Keratinocyte (primary cell): ENCODE measurements around the gene SH3GLB1. TPM values are rescaled to one million over a fixed set of nuclear protein-coding genes. Genes with fewer than 3 reads are reported as not detected.

ENCODE experiments used
- DNase-seq: peaks from one replicate; pipeline ENCODE4 v3.0.0-alpha.2; 2011; ENCODE audit warnings: low read depth, missing footprints, low spot score
- FAIRE-seq: peaks from 2 replicates; lab custom pipeline; 2011; peaks lifted over from hg19 to GRCh38; lab: Jason Lieb, UNC
- H2AFZ ChIP-seq: 2 replicates; pipeline ENCODE4 v1.6.0; 2012; ENCODE audit warnings: low read length, control low read depth, inconsistent platforms; ENCODE audit not compliant: control insufficient read depth
- H3K27ac ChIP-seq: 2 replicates; pipeline ENCODE4 v1.5.1; 2011; ENCODE audit warnings: low read length; ENCODE audit not compliant: control insufficient read depth, insufficient read depth
- H3K27me3 ChIP-seq: 3 replicates; pipeline ENCODE4 v1.6.0; 2011; ENCODE audit warnings: low read length; ENCODE audit not compliant: control insufficient read depth, insufficient read depth; ENCODE audit errors: extremely low read depth
- H3K36me3 ChIP-seq, 2 experiments: 2 replicates in 1 of 2; 3 replicates in 1 of 2; pipeline ENCODE4 v1.5.1; 2011; ENCODE audit warnings: low read length in 2 of 2, mild to moderate bottlenecking in 1 of 2; ENCODE audit not compliant: control insufficient read depth in 2 of 2, insufficient read depth in 2 of 2; ENCODE audit errors: extremely low read depth in 1 of 2
- H3K4me1 ChIP-seq: 3 replicates; pipeline ENCODE4 v1.5.1; 2011; ENCODE audit warnings: low read length; ENCODE audit not compliant: control insufficient read depth, insufficient read depth; ENCODE audit errors: extremely low read depth
- H3K4me2 ChIP-seq: 3 replicates; pipeline ENCODE4 v1.6.0; 2011; ENCODE audit warnings: low read depth, low read length; ENCODE audit not compliant: control insufficient read depth, insufficient read depth; ENCODE audit errors: extremely low read depth
- H3K4me3 ChIP-seq, 3 experiments: fragments of 200-600 bp in 1 of 3; sonication (generic) in 1 of 3; 2 replicates in 2 of 3; 3 replicates in 1 of 3; pipeline ENCODE4 v1.5.1; 2011 to 2016; ENCODE audit warnings: low read length in 3 of 3, mild to moderate bottlenecking in 3 of 3, control low read depth in 2 of 3, inconsistent platforms in 1 of 3, low read depth in 1 of 3, mixed read lengths in 1 of 3, mixed run types in 1 of 3, moderate library complexity in 1 of 3; ENCODE audit not compliant: control insufficient read depth in 2 of 3, insufficient read depth in 2 of 3; ENCODE audit errors: extremely low read depth in 1 of 3
- H3K79me2 ChIP-seq: 2 replicates; pipeline ENCODE4 v1.6.0; 2012; ENCODE audit warnings: low read length; ENCODE audit not compliant: control insufficient read depth, insufficient read depth
- H3K9ac ChIP-seq: 3 replicates; pipeline ENCODE4 v1.6.0; 2011; ENCODE audit warnings: low read length; ENCODE audit not compliant: control insufficient read depth, insufficient read depth; ENCODE audit errors: extremely low read depth
- H3K9me1 ChIP-seq: 3 replicates; pipeline ENCODE4 v1.6.0; 2011; ENCODE audit warnings: low read length; ENCODE audit not compliant: control insufficient read depth, insufficient read depth; ENCODE audit errors: extremely low read depth
- H3K9me3 ChIP-seq: 2 replicates; pipeline ENCODE4 v1.5.1; 2012; ENCODE audit warnings: low read depth, low read length; ENCODE audit not compliant: control insufficient read depth
- H4K20me1 ChIP-seq: 3 replicates; pipeline ENCODE4 v1.6.0; 2011; ENCODE audit warnings: low read length; ENCODE audit not compliant: control insufficient read depth, insufficient read depth; ENCODE audit errors: extremely low read depth
- CTCF ChIP-seq, 3 experiments: IDR thresholded peaks in 1 of 3; conservative IDR thresholded peaks in 1 of 3; optimal IDR thresholded peaks in 1 of 3; 2 replicates in 2 of 3; 3 replicates in 1 of 3; pipeline versions ENCODE3 to v1.5.1; 2011; ENCODE audit warnings: low read length in 3 of 3, mild to moderate bottlenecking in 3 of 3, moderate library complexity in 2 of 3, control low read depth in 1 of 3, inconsistent platforms in 1 of 3; ENCODE audit not compliant: insufficient read depth in 2 of 3; ENCODE audit errors: extremely low read depth in 1 of 3
- EZH2 ChIP-seq: IDR thresholded peaks from one replicate; pipeline ENCODE4 v1.6.1; 2012; ENCODE audit warnings: inconsistent platforms, mild to moderate bottlenecking, low read length, moderate library complexity
- dilution Hi-C: fragments of 300-500 bp; cut with MboI; formaldehyde crosslinking; loops from one replicate; pipeline ENCODE4 v1.7.0; 2020; ENCODE audit warnings: low sequenced_read_pairs; ENCODE audit not compliant: extremely low pct_ligation_motif_present
- polyA plus RNA-seq, 5 experiments: library from polyadenylated mRNA; depleted of rRNA in 3 of 5; stranded (reverse) in 3 of 5; stranded (forward) in 1 of 5; unstranded in 1 of 5; fragments of >200 nt; gene quantifications; 1 replicate in 1 of 5; 2 replicates in 3 of 5; 3 replicates in 1 of 5; pipeline versions ENCODE4 v1.2.1 to v1.2.3, GENCODE V29; 2011 to 2012; ENCODE audit warnings: missing spikeins in 2 of 5, low read depth in 1 of 5, low replicate concordance in 1 of 5

SH3GLB1 gene
- polyA plus RNA-seq, 1 donor (not counting 4 experiments of a cell fraction or from before 2014, with no cell fraction given), result 77.1 TPM

- Histone ChIP-seq H3K4me2 (no peak overlapping the region), H3K9me1 (no peaks in the 10 kb centered on the region), H3K79me2 (no peaks in the 10 kb centered on the region), H3K4me3 (no peak overlapping the region), H3K36me3 (no peaks in the 10 kb centered on the region), H3K27me3 (no peaks in the 10 kb centered on the region), H4K20me1 (no peaks in the 10 kb centered on the region), H3K9me3 (no peaks in the 10 kb centered on the region), H3K27ac (no peak overlapping the region), H3K9ac (no peak overlapping the region), H3K4me1 (no peaks in the 10 kb centered on the region), H2AFZ (no peak overlapping the region)
- TF ChIP-seq EZH2, result no peak
- TF ChIP-seq CTCF (optimal IDR thresholded peaks at IDR 0.05 in 1 of 3, IDR thresholded peaks at IDR 0.05 in 1 of 3, conservative IDR thresholded peaks at IDR 0.05 in 1 of 3; ENCODE audit: extremely low read depth in 1 of 3, insufficient read depth in 2 of 3, low read length in 3 of 3), result no peak
- dilution Hi-C loops, result no loop called here
- FAIRE-seq (no peak), DNase-seq (no peak)
Measured at GRCh38 chr1:86764523-86764922, 60.1 kb downstream of the SH3GLB1 start.

GRCh38 chr1:86765073-86765472 lies 60.7 kb downstream of the SH3GLB1 start:
- Histone ChIP-seq H3K9me1 (no peaks in the 10 kb centered on the region), H4K20me1 (no peaks in the 10 kb centered on the region), H3K4me3 (no peak overlapping the region), H3K4me1 (no peaks in the 10 kb centered on the region), H3K4me2 (no peak overlapping the region), H3K27ac (no peak overlapping the region), H3K36me3 (no peaks in the 10 kb centered on the region), H3K9ac (no peak overlapping the region), H3K79me2 (no peaks in the 10 kb centered on the region), H3K27me3 (no peaks in the 10 kb centered on the region), H3K9me3 (no peaks in the 10 kb centered on the region), H2AFZ (no peak overlapping the region)
- dilution Hi-C loops, result no loop called here
- no peak for TF ChIP-seq CTCF (optimal IDR thresholded peaks at IDR 0.05 in 1 of 3, IDR thresholded peaks at IDR 0.05 in 1 of 3, conservative IDR thresholded peaks at IDR 0.05 in 1 of 3; ENCODE audit: extremely low read depth in 1 of 3, insufficient read depth in 2 of 3, low read length in 3 of 3)
- TF ChIP-seq EZH2, result no peak
- no peak for DNase-seq
- FAIRE-seq, result no peak
